ENCODE measurements around the gene NPHP1. TPM values are rescaled to one million over a fixed set of nuclear protein-coding genes. Genes with fewer than 3 reads are reported as not detected.
A peak's percentile ranks its signal among the peaks of the same experiment; 100 is the strongest.

The NPHP1 gene
- total and polyA plus RNA-seq, 2 of the 8 experiments (the other 6 are each of a cell fraction or from before 2014, with no cell fraction given), result 1.4 to 2.8 TPM

DNA sequence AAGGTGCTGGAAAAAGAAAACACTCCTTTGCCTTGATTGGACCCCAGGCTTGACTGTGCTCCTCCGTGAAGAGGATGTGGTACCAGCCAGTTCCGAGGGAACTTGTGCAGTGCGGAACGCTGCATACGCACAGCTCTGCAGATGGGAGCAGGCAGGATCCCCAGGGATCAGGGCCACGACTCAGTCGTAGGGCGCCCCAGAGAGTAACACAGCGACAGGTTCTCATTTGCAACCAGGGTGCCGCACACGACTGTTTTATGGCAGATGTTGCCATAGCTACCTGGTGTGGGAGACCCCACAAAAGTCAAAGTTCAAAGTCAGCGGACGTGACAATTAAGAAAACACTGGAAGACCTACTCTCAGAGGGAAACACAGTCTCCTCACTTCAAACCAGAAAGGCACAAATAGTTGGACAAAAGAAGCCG is 90.0 kb downstream of the NPHP1 start:
- H3K4ac ChIP-seq (replicated peaks; ENCODE audit: insufficient read length, low read depth, low read length), result no peak overlapping the region
- no peak overlapping the region for H2BK20ac ChIP-seq (ENCODE audit: low read length)
- peaks cover 0 to 29% (median 22%) of the 10 kb centered on the region in 4 experiments; a peak in 6 of 7 replicates for H3K27me3 ChIP-seq (replicated peaks in 1 of 4; ENCODE audit: control insufficient read depth in 3 of 4, extremely low read depth in 1 of 4, insufficient read depth in 3 of 4, low read length in 3 of 4)
- H3K27ac ChIP-seq (ENCODE audit: low read depth, low read length), result no peak overlapping the region
- TF ChIP-seq RXRA (IDR thresholded peaks at IDR 0.05; ENCODE audit: insufficient read depth, low read depth, low read length), result no peak
- TF ChIP-seq POLR2A (IDR thresholded peaks at IDR 0.05; ENCODE audit: control extremely low read depth in 1 of 2, low read depth in 2 of 2, low read length in 2 of 2), result no peak
- no peak for TF ChIP-seq EGR1 (IDR thresholded peaks at IDR 0.05; ENCODE audit: borderline replicate concordance, low read depth, low read length)
- no peak for TF ChIP-seq RBBP5 (IDR thresholded peaks at IDR 0.05; ENCODE audit: borderline replicate concordance, low read depth, low read length)
- TF ChIP-seq SIX5 (IDR thresholded peaks at IDR 0.05; ENCODE audit: low read depth, low read length), result no peak
- TF ChIP-seq BCL11A (IDR thresholded peaks at IDR 0.05; ENCODE audit: low read depth in 2 of 2, low read length in 2 of 2), result no peak
- TF ChIP-seq CREB1 (IDR thresholded peaks at IDR 0.05), result no peak
- no peak for TF ChIP-seq POU5F1 (IDR thresholded peaks at IDR 0.05; ENCODE audit: low read depth, low read length)
- TF ChIP-seq, protein P1, sequence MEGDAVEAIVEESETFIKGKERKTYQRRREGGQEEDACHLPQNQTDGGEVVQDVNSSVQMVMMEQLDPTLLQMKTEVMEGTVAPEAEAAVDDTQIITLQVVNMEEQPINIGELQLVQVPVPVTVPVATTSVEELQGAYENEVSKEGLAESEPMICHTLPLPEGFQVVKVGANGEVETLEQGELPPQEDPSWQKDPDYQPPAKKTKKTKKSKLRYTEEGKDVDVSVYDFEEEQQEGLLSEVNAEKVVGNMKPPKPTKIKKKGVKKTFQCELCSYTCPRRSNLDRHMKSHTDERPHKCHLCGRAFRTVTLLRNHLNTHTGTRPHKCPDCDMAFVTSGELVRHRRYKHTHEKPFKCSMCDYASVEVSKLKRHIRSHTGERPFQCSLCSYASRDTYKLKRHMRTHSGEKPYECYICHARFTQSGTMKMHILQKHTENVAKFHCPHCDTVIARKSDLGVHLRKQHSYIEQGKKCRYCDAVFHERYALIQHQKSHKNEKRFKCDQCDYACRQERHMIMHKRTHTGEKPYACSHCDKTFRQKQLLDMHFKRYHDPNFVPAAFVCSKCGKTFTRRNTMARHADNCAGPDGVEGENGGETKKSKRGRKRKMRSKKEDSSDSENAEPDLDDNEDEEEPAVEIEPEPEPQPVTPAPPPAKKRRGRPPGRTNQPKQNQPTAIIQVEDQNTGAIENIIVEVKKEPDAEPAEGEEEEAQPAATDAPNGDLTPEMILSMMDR (IDR thresholded peaks at IDR 0.05; ENCODE audit: control extremely low read depth in 1 of 3, insufficient read depth in 1 of 3, low read depth in 1 of 3, low read length in 3 of 3), result no peak
- TF ChIP-seq TBP (IDR thresholded peaks at IDR 0.05; ENCODE audit: low read depth, low read length), result no peak
- no peak for TF ChIP-seq CHD2 (IDR thresholded peaks at IDR 0.05; ENCODE audit: low read length)
- H2AK5ac ChIP-seq (ENCODE audit: low read depth, low read length), result no peak overlapping the region
- peak overlapping the region in 2 of 4 experiments; percentile 45 to 60; a peak in 3 of 8 replicates for H3K4me3 ChIP-seq (ENCODE audit: extremely low read depth in 1 of 4, insufficient read depth in 2 of 4, low read depth in 3 of 4, low read length in 4 of 4)
- no peaks in the 10 kb centered on the region for H3K9me3 ChIP-seq (ENCODE audit: insufficient read depth in 2 of 2, low read depth in 1 of 2, low read length in 1 of 2)
- H3K4me1 ChIP-seq (replicated peaks in 1 of 4; ENCODE audit: control insufficient read depth in 3 of 4, insufficient read depth in 4 of 4, low read length in 3 of 4), result peaks cover 0 to 5% (median 2%) of the 10 kb centered on the region in 4 experiments; a peak in 4 of 7 replicates
- no peak overlapping the region for H4K91ac ChIP-seq (replicated peaks; ENCODE audit: insufficient read length, low read length)
- no peak overlapping the region for H2AFZ ChIP-seq (ENCODE audit: low read length)
- POLR2A ChIA-PET (ENCODE audit: partially characterized antibody), result no interaction called here
- H3K9ac ChIP-seq (replicated peaks in 1 of 4; ENCODE audit: extremely low read depth in 1 of 4, low read depth in 3 of 4, low read length in 3 of 4), result no peak overlapping the region
- H2BK15ac ChIP-seq (ENCODE audit: low read length), result no peak overlapping the region
- H2BK12ac ChIP-seq (ENCODE audit: low read depth, low read length), result no peak overlapping the region
- no peak for DNase-seq (ENCODE audit: low read depth in 1 of 2, low spot score in 2 of 2)
- H4K8ac ChIP-seq (ENCODE audit: extremely low read depth, insufficient read depth, low read length), result no peak overlapping the region
- H4K20me1 ChIP-seq (replicated peaks in 1 of 2; ENCODE audit: control insufficient read depth in 1 of 2, insufficient read depth in 2 of 2, low read length in 2 of 2), result no peaks in the 10 kb centered on the region
- no peak overlapping the region for H3K23ac ChIP-seq (ENCODE audit: insufficient read length)
- H3K4me2 ChIP-seq (ENCODE audit: insufficient read depth in 1 of 2, low read depth in 2 of 2, low read length in 2 of 2), result peak overlapping the region; percentile 75 to 91; a peak in 3 of 4 replicates
- 89% methylated on average over 14 of the region's 14 CpGs; no CpG with 5 or more reads in 1 of the 2 experiments for WGBS, 2 experiments (ENCODE audit: extremely low coverage in 1 of 2, insufficient coverage in 1 of 2, insufficient read length in 1 of 2, insufficient replicate concordance in 2 of 2, low coverage in 1 of 2, low lambda C conversion rate in 2 of 2, missing lambda C conversion rate in 1 of 2)
- FAIRE-seq, result no peak
- H3K14ac ChIP-seq (ENCODE audit: insufficient read length), result no peak overlapping the region
- H3K18ac ChIP-seq (ENCODE audit: extremely low read depth, low read length), result no peak overlapping the region
- no peak overlapping the region for H2BK120ac ChIP-seq (replicated peaks; ENCODE audit: low read depth, low read length)
- CTCF ChIA-PET (ENCODE audit: partially characterized antibody), result interaction anchor here (1.0 to 3.0 kb wide), 2 partner anchors 9 to 42 kb away, joined by 3 to 13 read pairs; no protein-coding TSS in a partner anchor
- H3K56ac ChIP-seq (replicated peaks; ENCODE audit: insufficient read length, low read depth, low read length), result no peak overlapping the region
- H4K5ac ChIP-seq (ENCODE audit: insufficient read length, low read depth, low read length), result no peak overlapping the region
- no peaks in the 10 kb centered on the region for H3K79me1 ChIP-seq (ENCODE audit: low read depth, low read length)
- H3K23me2 ChIP-seq (ENCODE audit: low read depth, low read length), result peaks cover 10% of the 10 kb centered on the region
- H2BK5ac ChIP-seq (ENCODE audit: low read depth, low read length), result no peak overlapping the region
- no peaks in the 10 kb centered on the region for H3K79me2 ChIP-seq (ENCODE audit: control insufficient read depth in 1 of 2, insufficient read depth in 2 of 2, low read length in 2 of 2)
- no peaks in the 10 kb centered on the region for H3K36me3 ChIP-seq (ENCODE audit: control insufficient read depth in 2 of 4, insufficient read depth in 4 of 4, low read length in 3 of 4)
